ENCODE results near the gene ROBO2. TPM values are rescaled to one million over a fixed set of nuclear protein-coding genes. Genes with fewer than 3 reads are reported as not detected.

The ROBO2 gene
- total and polyA plus RNA-seq, 7 donors: 0.23 to 2.9 (median 0.38) TPM; not detected in 1

GRCh38 chr3:77055841-77056341 lies 16.0 kb downstream of the ROBO2 start:
- no peaks in the 10 kb centered on the region for H3K36me3 ChIP-seq
- H3K4me1 ChIP-seq: no peaks in the 10 kb centered on the region

GRCh38 chr3:77059354-77059753 lies 19.5 kb downstream of the ROBO2 start:
- no peak overlapping the region for H3K27ac ChIP-seq
- no peaks in the 10 kb centered on the region for H3K36me3 ChIP-seq
- no peak overlapping the region for H3K4me3 ChIP-seq
- no peak for TF ChIP-seq POLR2A (IDR thresholded peaks at IDR 0.05)
- no peak for TF ChIP-seq EP300 (IDR thresholded peaks at IDR 0.05)
- TF ChIP-seq POLR2AphosphoS5 (IDR thresholded peaks at IDR 0.05): no peak
- TF ChIP-seq CTCF (IDR thresholded peaks at IDR 0.05): no peak
- intact Hi-C loops (cut with DNase I): no loop called here
- WGBS, 2 donors: 84 to 91% methylated on average over 1 of the region's 1 CpG
- no peak for DNase-seq
- no peaks in the 10 kb centered on the region for H3K4me1 ChIP-seq
- peaks cover 0 to 14% (median 3%) of the 10 kb centered on the region in 4 donors for H3K9me3 ChIP-seq
- no peaks in the 10 kb centered on the region for H3K27me3 ChIP-seq

More at GRCh38 chr3:77055841-77056341, 16.0 kb downstream of the ROBO2 start:
- no peak for DNase-seq
- 44 to 60% methylated on average over 4 of the region's 4 CpGs for WGBS, 2 donors
- intact Hi-C loops (cut with DNase I): no loop called here
- H3K4me3 ChIP-seq: no peak overlapping the region
- no peaks in the 10 kb centered on the region for H3K27me3 ChIP-seq
- no peaks in the 10 kb centered on the region for H3K9me3 ChIP-seq
- H3K27ac ChIP-seq: no peak overlapping the region
- TF ChIP-seq EP300 (IDR thresholded peaks at IDR 0.05) (no peak), POLR2AphosphoS5 (IDR thresholded peaks at IDR 0.05) (no peak), POLR2A (IDR thresholded peaks at IDR 0.05) (no peak), CTCF (IDR thresholded peaks at IDR 0.05) (no peak)

GRCh38 chr3:77063423-77063822 lies 23.5 kb downstream of the ROBO2 start:
- H3K27ac ChIP-seq: no peak overlapping the region
- 79 to 86% methylated on average over 5 of the region's 5 CpGs for WGBS, 2 donors
- intact Hi-C loops (cut with DNase I): no loop called here

GRCh38 chr3:77065750-77066149 lies 25.9 kb downstream of the ROBO2 start:
- intact Hi-C loops (cut with DNase I): no loop called here
- 79 to 88% methylated on average over 5 of the region's 5 CpGs for WGBS, 2 donors

More at GRCh38 chr3:77063423-77063822, 23.5 kb downstream of the ROBO2 start:
- Histone ChIP-seq H3K4me1 (no peaks in the 10 kb centered on the region), H3K9me3 (peaks cover 0 to 14% (median 3%) of the 10 kb centered on the region in 4 donors), H3K36me3 (no peaks in the 10 kb centered on the region), H3K4me3 (no peak overlapping the region), H3K27me3 (no peaks in the 10 kb centered on the region)
- DNase-seq: no peak
- TF ChIP-seq POLR2AphosphoS5 (IDR thresholded peaks at IDR 0.05): no peak
- no peak for TF ChIP-seq EP300 (IDR thresholded peaks at IDR 0.05)
- no peak for TF ChIP-seq CTCF (IDR thresholded peaks at IDR 0.05)
- no peak for TF ChIP-seq POLR2A (IDR thresholded peaks at IDR 0.05)

More at GRCh38 chr3:77065750-77066149, 25.9 kb downstream of the ROBO2 start:
- peaks cover 0 to 14% (median 3%) of the 10 kb centered on the region in 4 donors for H3K9me3 ChIP-seq
- H3K4me1 ChIP-seq: no peaks in the 10 kb centered on the region
- no peaks in the 10 kb centered on the region for H3K36me3 ChIP-seq
- H3K27ac ChIP-seq: no peak overlapping the region
- H3K27me3 ChIP-seq: no peaks in the 10 kb centered on the region
- H3K4me3 ChIP-seq: no peak overlapping the region
- DNase-seq: no peak
- TF ChIP-seq POLR2A (IDR thresholded peaks at IDR 0.05): no peak
- TF ChIP-seq POLR2AphosphoS5 (IDR thresholded peaks at IDR 0.05): no peak
- TF ChIP-seq EP300 (IDR thresholded peaks at IDR 0.05): no peak
- TF ChIP-seq CTCF (IDR thresholded peaks at IDR 0.05): no peak
